AG10803 (cell line): ENCODE data around the gene ACTR6.

Source experiments
- DNase-seq: peaks from one replicate; pipeline ENCODE4 v3.0.0; 2010; ENCODE audit warnings: low read depth
- H3K4me3 ChIP-seq: 2 replicates; pipeline ENCODE4 v1.5.1; 2011; ENCODE audit warnings: mild to moderate bottlenecking, low read length, control low read depth
- CTCF ChIP-seq: conservative IDR thresholded peaks from 2 replicates; pipeline ENCODE4 v1.5.1; 2011; ENCODE audit warnings: mild to moderate bottlenecking, low read length, control low read depth, inconsistent platforms

ACTR6 gene

GRCh38 chr12:100239589-100239988, 39.0 kb downstream of the ACTR6 start:
- no peak for DNase-seq
- no peak for TF ChIP-seq CTCF

GRCh38 chr12:100243137-100243536, 42.5 kb downstream of the ACTR6 start:
- no peak overlapping the region for H3K4me3 ChIP-seq
- TF ChIP-seq CTCF = no peak
- DNase-seq = no peak

More at GRCh38 chr12:100239589-100239988, 39.0 kb downstream of the ACTR6 start:
- no peak overlapping the region for H3K4me3 ChIP-seq

GRCh38 chr12:100247765-100248164, 47.1 kb downstream of the ACTR6 start:
- H3K4me3 ChIP-seq = no peak overlapping the region
- DNase-seq = no peak
- TF ChIP-seq CTCF = no peak

GRCh38 chr12:100248886-100249285, 48.3 kb downstream of the ACTR6 start:
- DNase-seq = peak; percentile 22
- no peak overlapping the region for H3K4me3 ChIP-seq
- no peak for TF ChIP-seq CTCF

- no peak overlapping the region for H3K4me3 ChIP-seq
- TF ChIP-seq CTCF = no peak
- DNase-seq = no peak
Observed at GRCh38 chr12:100249941-100250340, 49.3 kb downstream of the ACTR6 start.

GRCh38 chr12:100251917-100252316, 51.3 kb downstream of the ACTR6 start:
- DNase-seq = no peak
- TF ChIP-seq CTCF = no peak
- H3K4me3 ChIP-seq = no peak overlapping the region

GRCh38 chr12:100253437-100253836, 52.8 kb downstream of the ACTR6 start:
- TF ChIP-seq CTCF = no peak
- no peak for DNase-seq
- H3K4me3 ChIP-seq = no peak overlapping the region
